ENCODE data around the gene COA6.
"Not testable (repeated sequence)": the region's sequence is repeated elsewhere in the genome, so short reads cannot be mapped to it uniquely, and the experiment has no call there.

COA6 gene

GRCh38 chr1:234342774-234343173 lies 30.5 kb upstream of the COA6 start:
- H3K4me1 ChIP-seq (ENCODE audit: control insufficient read depth in 1 of 2, insufficient read depth in 2 of 2, low read length in 2 of 2) = no peaks in the 10 kb centered on the region
- H3K27me3 ChIP-seq (ENCODE audit: low read depth, low read length) = no peaks in the 10 kb centered on the region
- H3K4me3 ChIP-seq (ENCODE audit: low read depth in 1 of 2, low read length in 2 of 2) = no peak overlapping the region

DNA sequence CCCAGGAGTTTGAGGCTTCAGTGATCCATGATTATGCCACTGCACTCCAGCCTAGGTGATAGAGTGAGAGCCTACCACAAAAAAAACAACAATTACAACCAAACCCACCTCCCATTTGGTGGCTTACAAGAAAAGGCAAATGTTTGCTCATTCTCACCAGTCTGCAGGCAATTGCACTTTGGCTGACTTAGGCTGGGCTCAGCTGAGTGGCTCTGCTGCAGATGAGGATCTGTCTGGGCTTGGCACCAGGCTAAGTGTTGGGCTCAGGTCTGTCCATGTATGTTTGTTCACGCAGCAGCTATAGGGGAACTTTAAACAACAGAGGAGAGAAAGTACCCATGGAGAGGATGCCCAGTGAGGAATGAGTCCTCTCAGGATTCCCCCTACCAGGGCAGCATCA lies 28.0 kb upstream of the COA6 start:
- H3K4me1 ChIP-seq (ENCODE audit: control insufficient read depth in 1 of 2, insufficient read depth in 2 of 2, low read length in 2 of 2) = no peaks in the 10 kb centered on the region
- H3K4me3 ChIP-seq (ENCODE audit: low read depth in 1 of 2, low read length in 2 of 2) = no peak overlapping the region
- H3K36me3 ChIP-seq (ENCODE audit: control insufficient read depth in 1 of 2, insufficient read depth in 2 of 2, low read length in 2 of 2) = no peaks in the 10 kb centered on the region
- no peaks in the 10 kb centered on the region for H3K9me3 ChIP-seq (ENCODE audit: control insufficient read depth in 1 of 2, low read length in 2 of 2)
- no peak overlapping the region for H3K27ac ChIP-seq (ENCODE audit: low read length)
- no peaks in the 10 kb centered on the region for H3K27me3 ChIP-seq (ENCODE audit: low read depth, low read length)

More at GRCh38 chr1:234342774-234343173, 30.5 kb upstream of the COA6 start:
- H3K27ac ChIP-seq (ENCODE audit: low read length) = no peak overlapping the region
- H3K36me3 ChIP-seq (ENCODE audit: control insufficient read depth in 1 of 2, insufficient read depth in 2 of 2, low read length in 2 of 2) = no peaks in the 10 kb centered on the region
- peaks cover 4 to 8% of the 10 kb centered on the region in 2 donors for H3K9me3 ChIP-seq (ENCODE audit: control insufficient read depth in 1 of 2, low read length in 2 of 2)

- Histone ChIP-seq H3K36me3 (ENCODE audit: control insufficient read depth in 1 of 2, insufficient read depth in 2 of 2, low read length in 2 of 2) (no peaks in the 10 kb centered on the region), H3K9me3 (ENCODE audit: control insufficient read depth in 1 of 2, low read length in 2 of 2) (no peaks in the 10 kb centered on the region), H3K27me3 (ENCODE audit: low read depth, low read length) (no peaks in the 10 kb centered on the region), H3K27ac (ENCODE audit: low read length) (no peak overlapping the region), H3K4me1 (ENCODE audit: control insufficient read depth in 1 of 2, insufficient read depth in 2 of 2, low read length in 2 of 2) (no peaks in the 10 kb centered on the region), H3K4me3 (ENCODE audit: low read depth in 1 of 2, low read length in 2 of 2) (no peak overlapping the region)
These were observed 24.3 kb upstream of the COA6 start for GRCh38 chr1:234348964-234349363.

DNA sequence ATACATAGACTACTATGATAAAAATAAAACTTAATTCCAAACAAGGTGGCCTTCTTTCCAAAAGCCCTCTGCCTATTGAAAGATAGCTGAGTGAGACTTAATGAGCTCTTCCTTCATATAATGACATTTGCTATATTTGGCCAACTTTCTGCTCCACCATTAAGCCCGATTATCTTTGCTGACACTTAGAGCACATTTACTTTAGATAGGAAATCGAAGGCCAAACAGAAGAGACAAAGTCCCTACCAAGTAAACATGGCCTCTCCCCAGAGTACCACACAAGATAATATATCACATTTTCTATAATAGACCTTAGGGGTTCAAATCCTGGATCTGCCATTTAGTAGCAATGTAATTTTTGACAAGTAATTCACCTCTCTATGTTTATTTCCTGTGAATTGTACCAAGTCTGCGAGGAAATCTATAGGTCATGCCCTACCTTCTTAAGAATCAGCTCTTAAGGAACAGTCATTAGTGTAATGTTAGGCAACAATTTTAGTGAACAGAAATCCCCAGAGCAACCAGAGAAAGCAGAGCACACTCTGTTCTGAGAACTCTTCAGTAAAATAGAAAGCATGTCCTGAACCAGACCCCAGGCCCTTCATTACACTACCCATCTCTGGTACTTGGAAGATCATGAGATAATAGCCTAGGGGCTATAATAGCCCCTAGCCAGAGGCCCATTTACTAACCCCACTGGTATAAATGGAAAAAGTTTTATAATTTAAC lies 17.3 kb upstream of the COA6 start:
- no peak overlapping the region for H3K27ac ChIP-seq (ENCODE audit: low read length)

DNA sequence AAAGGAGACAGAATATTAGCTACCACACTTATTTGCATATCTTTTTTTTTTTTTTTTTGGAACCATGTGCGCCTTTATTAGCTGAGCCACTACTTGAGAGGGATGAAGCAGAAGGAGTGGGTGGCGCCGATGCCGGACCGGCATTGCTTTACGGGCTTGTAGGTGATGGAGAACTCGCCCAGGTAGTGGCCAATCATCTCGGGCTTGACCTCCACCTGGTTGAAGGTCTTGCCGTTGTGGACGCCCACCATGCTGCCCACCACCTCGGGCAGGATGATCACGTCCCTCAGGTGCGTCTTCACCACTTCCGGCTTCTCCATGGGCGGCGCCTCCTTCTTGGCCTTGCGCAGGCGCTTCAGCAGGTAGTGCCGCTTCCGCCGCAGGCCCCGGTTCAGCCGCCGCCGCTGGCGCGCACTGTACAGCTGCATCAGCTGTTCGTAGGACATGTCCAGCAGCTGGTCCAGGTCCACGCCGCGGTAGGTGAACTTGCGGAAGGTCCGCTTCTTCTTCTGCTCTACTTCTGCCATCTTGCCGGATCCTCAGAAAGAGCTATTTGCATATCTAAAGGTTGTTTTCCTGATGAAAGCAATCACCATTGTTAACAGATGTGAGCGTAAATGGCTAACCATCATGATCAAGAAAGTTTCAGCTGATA lies 16.5 kb upstream of the COA6 start:
- not testable (repeated sequence) for H3K36me3 ChIP-seq (ENCODE audit: control insufficient read depth in 1 of 2, insufficient read depth in 2 of 2, low read length in 2 of 2); H3K4me1 ChIP-seq (ENCODE audit: control insufficient read depth in 1 of 2, insufficient read depth in 2 of 2, low read length in 2 of 2); H3K9me3 ChIP-seq (ENCODE audit: control insufficient read depth in 1 of 2, low read length in 2 of 2); H3K27ac ChIP-seq (ENCODE audit: low read length); H3K27me3 ChIP-seq (ENCODE audit: low read depth, low read length)
- peak overlapping the region; percentile 42 to 53 for H3K4me3 ChIP-seq (ENCODE audit: low read depth in 1 of 2, low read length in 2 of 2)

More for the DNA sequence above, 17.3 kb upstream of the COA6 start:
- H3K9me3 ChIP-seq (ENCODE audit: control insufficient read depth in 1 of 2, low read length in 2 of 2) = no peaks in the 10 kb centered on the region
- no peaks in the 10 kb centered on the region for H3K27me3 ChIP-seq (ENCODE audit: low read depth, low read length)
- no peaks in the 10 kb centered on the region for H3K36me3 ChIP-seq (ENCODE audit: control insufficient read depth in 1 of 2, insufficient read depth in 2 of 2, low read length in 2 of 2)
- no peaks in the 10 kb centered on the region for H3K4me1 ChIP-seq (ENCODE audit: control insufficient read depth in 1 of 2, insufficient read depth in 2 of 2, low read length in 2 of 2)
- H3K4me3 ChIP-seq (ENCODE audit: low read depth in 1 of 2, low read length in 2 of 2) = no peak overlapping the region

GRCh38 chr1:234357831-234358230 lies 15.4 kb upstream of the COA6 start:
- Histone ChIP-seq H3K27ac (ENCODE audit: low read length) (no peak overlapping the region), H3K36me3 (ENCODE audit: control insufficient read depth in 1 of 2, insufficient read depth in 2 of 2, low read length in 2 of 2) (no peaks in the 10 kb centered on the region), H3K9me3 (ENCODE audit: control insufficient read depth in 1 of 2, low read length in 2 of 2) (no peaks in the 10 kb centered on the region), H3K27me3 (ENCODE audit: low read depth, low read length) (no peaks in the 10 kb centered on the region), H3K4me1 (ENCODE audit: control insufficient read depth in 1 of 2, insufficient read depth in 2 of 2, low read length in 2 of 2) (no peaks in the 10 kb centered on the region), H3K4me3 (ENCODE audit: low read depth in 1 of 2, low read length in 2 of 2) (no peak overlapping the region)

- Histone ChIP-seq H3K27ac (ENCODE audit: low read length) (no peak overlapping the region), H3K4me1 (ENCODE audit: control insufficient read depth in 1 of 2, insufficient read depth in 2 of 2, low read length in 2 of 2) (no peaks in the 10 kb centered on the region), H3K27me3 (ENCODE audit: low read depth, low read length) (no peaks in the 10 kb centered on the region), H3K9me3 (ENCODE audit: control insufficient read depth in 1 of 2, low read length in 2 of 2) (no peaks in the 10 kb centered on the region), H3K4me3 (ENCODE audit: low read depth in 1 of 2, low read length in 2 of 2) (no peak overlapping the region), H3K36me3 (ENCODE audit: control insufficient read depth in 1 of 2, insufficient read depth in 2 of 2, low read length in 2 of 2) (no peaks in the 10 kb centered on the region)
These were observed 12.1 kb upstream of the COA6 start for GRCh38 chr1:234361102-234361603.

GRCh38 chr1:234362558-234362957 lies 10.7 kb upstream of the COA6 start:
- H3K36me3 ChIP-seq (ENCODE audit: control insufficient read depth in 1 of 2, insufficient read depth in 2 of 2, low read length in 2 of 2) = no peaks in the 10 kb centered on the region
- no peaks in the 10 kb centered on the region for H3K27me3 ChIP-seq (ENCODE audit: low read depth, low read length)
- H3K4me3 ChIP-seq (ENCODE audit: low read depth in 1 of 2, low read length in 2 of 2) = no peak overlapping the region
- no peaks in the 10 kb centered on the region for H3K9me3 ChIP-seq (ENCODE audit: control insufficient read depth in 1 of 2, low read length in 2 of 2)
- H3K27ac ChIP-seq (ENCODE audit: low read length) = no peak overlapping the region
- H3K4me1 ChIP-seq (ENCODE audit: control insufficient read depth in 1 of 2, insufficient read depth in 2 of 2, low read length in 2 of 2) = no peaks in the 10 kb centered on the region

- Histone ChIP-seq H3K27me3 (ENCODE audit: low read depth, low read length) (no peaks in the 10 kb centered on the region), H3K4me1 (ENCODE audit: control insufficient read depth in 1 of 2, insufficient read depth in 2 of 2, low read length in 2 of 2) (peaks cover 0 to 6% of the 10 kb centered on the region in 2 donors), H3K4me3 (ENCODE audit: low read depth in 1 of 2, low read length in 2 of 2) (no peak overlapping the region), H3K36me3 (ENCODE audit: control insufficient read depth in 1 of 2, insufficient read depth in 2 of 2, low read length in 2 of 2) (peaks cover 0 to 3% of the 10 kb centered on the region in 2 donors), H3K27ac (ENCODE audit: low read length) (no peak overlapping the region), H3K9me3 (ENCODE audit: control insufficient read depth in 1 of 2, low read length in 2 of 2) (no peaks in the 10 kb centered on the region)
These were observed 4.8 kb upstream of the COA6 start for GRCh38 chr1:234368320-234369032.

DNA sequence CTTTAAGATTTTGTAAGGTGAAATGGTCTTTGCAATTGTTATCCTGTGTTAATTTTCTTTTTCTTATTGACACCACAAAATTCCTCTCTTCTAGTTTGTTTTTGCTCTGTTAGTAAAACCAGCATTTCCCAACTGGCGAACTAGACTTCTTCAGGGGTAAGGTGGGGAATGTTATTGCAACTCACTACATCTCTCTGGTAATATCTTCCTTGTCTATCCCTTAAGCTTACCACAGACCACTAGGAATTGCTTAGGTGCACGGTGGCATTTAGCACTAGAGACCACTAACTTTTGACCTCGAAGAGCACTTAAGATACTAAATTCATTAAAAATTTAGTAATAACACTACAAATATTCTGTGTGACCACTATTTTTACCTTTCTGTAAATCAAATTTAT lies 4.2 kb upstream of the COA6 start:
- Histone ChIP-seq H3K4me1 (ENCODE audit: control insufficient read depth in 1 of 2, insufficient read depth in 2 of 2, low read length in 2 of 2) (peaks cover 0 to 7% of the 10 kb centered on the region in 2 donors), H3K36me3 (ENCODE audit: control insufficient read depth in 1 of 2, insufficient read depth in 2 of 2, low read length in 2 of 2) (peaks cover 0 to 3% of the 10 kb centered on the region in 2 donors), H3K4me3 (ENCODE audit: low read depth in 1 of 2, low read length in 2 of 2) (no peak overlapping the region), H3K27me3 (ENCODE audit: low read depth, low read length) (no peaks in the 10 kb centered on the region), H3K9me3 (ENCODE audit: control insufficient read depth in 1 of 2, low read length in 2 of 2) (no peaks in the 10 kb centered on the region), H3K27ac (ENCODE audit: low read length) (no peak overlapping the region)

GRCh38 chr1:234369784-234370183 lies 3.5 kb upstream of the COA6 start:
- Histone ChIP-seq H3K4me1 (ENCODE audit: control insufficient read depth in 1 of 2, insufficient read depth in 2 of 2, low read length in 2 of 2) (peaks cover 6 to 15% of the 10 kb centered on the region in 2 donors), H3K36me3 (ENCODE audit: control insufficient read depth in 1 of 2, insufficient read depth in 2 of 2, low read length in 2 of 2) (peaks cover 0 to 3% of the 10 kb centered on the region in 2 donors), H3K9me3 (ENCODE audit: control insufficient read depth in 1 of 2, low read length in 2 of 2) (no peaks in the 10 kb centered on the region), H3K4me3 (ENCODE audit: low read depth in 1 of 2, low read length in 2 of 2) (no peak overlapping the region), H3K27ac (ENCODE audit: low read length) (no peak overlapping the region), H3K27me3 (ENCODE audit: low read depth, low read length) (no peaks in the 10 kb centered on the region)

All from muscle layer of duodenum (tissue), 2 donors.